ENCODE data around the gene PDE4B.

Gene PDE4B

GRCh38 chr1:66208632-66209031 is 415.9 kb downstream of the PDE4B start:
- DNase-seq: no peak

- no peak for DNase-seq
These were observed 418.0 kb downstream of the PDE4B start for GRCh38 chr1:66210635-66211244.

GRCh38 chr1:66211521-66211920 is 418.8 kb downstream of the PDE4B start:
- no peak for DNase-seq

GRCh38 chr1:66213491-66213890 is 420.8 kb downstream of the PDE4B start:
- DNase-seq: no peak

- DNase-seq: no peak
These were observed 422.2 kb downstream of the PDE4B start for GRCh38 chr1:66214901-66215300.

- no peak for DNase-seq
These were observed 424.3 kb downstream of the PDE4B start for GRCh38 chr1:66217021-66217420.

GRCh38 chr1:66217561-66217960 is 424.9 kb downstream of the PDE4B start:
- no peak for DNase-seq

GRCh38 chr1:66220477-66220876 is 427.8 kb downstream of the PDE4B start:
- DNase-seq: no peak

- DNase-seq: no peak
These were observed 431.0 kb downstream of the PDE4B start for GRCh38 chr1:66223681-66224080.

GRCh38 chr1:66226985-66227384 is 434.3 kb downstream of the PDE4B start:
- no peak for DNase-seq

GRCh38 chr1:66227966-66228365 is 435.3 kb downstream of the PDE4B start:
- DNase-seq: no peak

GRCh38 chr1:66231217-66231616 is 438.5 kb downstream of the PDE4B start:
- no peak for DNase-seq

- no peak for DNase-seq
These were observed 439.2 kb downstream of the PDE4B start for GRCh38 chr1:66231681-66232463.

GRCh38 chr1:66237042-66237441 is 444.3 kb downstream of the PDE4B start:
- DNase-seq: no peak

- no peak for DNase-seq
These were observed 445.2 kb downstream of the PDE4B start for GRCh38 chr1:66237722-66238479.

GRCh38 chr1:66239834-66240233 is 447.1 kb downstream of the PDE4B start:
- no peak for DNase-seq

GRCh38 chr1:66240491-66241484 is 448.1 kb downstream of the PDE4B start:
- DNase-seq: no peak

- peak; percentile 30 for DNase-seq
These were observed 450.2 kb downstream of the PDE4B start for GRCh38 chr1:66242646-66243547.

GRCh38 chr1:66243548-66244130 is 450.9 kb downstream of the PDE4B start:
- DNase-seq: no peak

GRCh38 chr1:66244429-66244828 is 451.7 kb downstream of the PDE4B start:
- no peak for DNase-seq

GRCh38 chr1:66245691-66246090 is 453.0 kb downstream of the PDE4B start:
- no peak for DNase-seq
